GM20431 (cell line): ENCODE data around the gene IDH2.

Experiments
- in situ Hi-C: fragments of 300-500 bp; cut with MseI, MboI; formaldehyde crosslinking; loops from one replicate; pipeline ENCODE4 v1.15.0; 2020; ENCODE audit warnings: low sequenced_read_pairs; ENCODE audit not compliant: unreplicated experiment

Gene IDH2

GRCh38 chr15:90070623-90071022 is 31.6 kb downstream of the IDH2 start:
- in situ Hi-C loops, result loop anchor here (10.0 kb wide), 1 partner anchor 156 kb away; the partner anchor contains the start of gene ARPIN

- in situ Hi-C loops, result no loop called here
These were observed 34.2 kb downstream of the IDH2 start for GRCh38 chr15:90067953-90068606.

- in situ Hi-C loops, result no loop called here
These were observed 34.9 kb downstream of the IDH2 start for GRCh38 chr15:90067181-90067952.

- in situ Hi-C loops, result no loop called here
These were observed 36.6 kb downstream of the IDH2 start for GRCh38 chr15:90065682-90066049.

GRCh38 chr15:90064911-90065681 is 37.2 kb downstream of the IDH2 start:
- in situ Hi-C loops, result no loop called here

- in situ Hi-C loops, result no loop called here
These were observed 38.5 kb downstream of the IDH2 start for GRCh38 chr15:90063770-90064247.

GRCh38 chr15:90062973-90063769 is 39.1 kb downstream of the IDH2 start:
- in situ Hi-C loops, result no loop called here

GRCh38 chr15:90062462-90062932 is 39.8 kb downstream of the IDH2 start:
- in situ Hi-C loops, result no loop called here

- in situ Hi-C loops, result no loop called here
These were observed 40.2 kb downstream of the IDH2 start for GRCh38 chr15:90062023-90062442.

GRCh38 chr15:90060797-90061196 is 41.5 kb downstream of the IDH2 start:
- in situ Hi-C loops, result no loop called here

GRCh38 chr15:90059208-90059985 is 42.9 kb downstream of the IDH2 start:
- in situ Hi-C loops, result no loop called here

- in situ Hi-C loops, result no loop called here
These were observed 43.5 kb downstream of the IDH2 start for GRCh38 chr15:90058775-90059174.

GRCh38 chr15:90058308-90058707 is 44.0 kb downstream of the IDH2 start:
- in situ Hi-C loops, result no loop called here

GRCh38 chr15:90056529-90056928 is 45.7 kb downstream of the IDH2 start:
- in situ Hi-C loops, result no loop called here

- in situ Hi-C loops, result no loop called here
These were observed 47.1 kb downstream of the IDH2 start for GRCh38 chr15:90055182-90055581.

GRCh38 chr15:90054618-90055097 is 47.6 kb downstream of the IDH2 start:
- in situ Hi-C loops, result no loop called here

GRCh38 chr15:90053685-90054466 is 48.4 kb downstream of the IDH2 start:
- in situ Hi-C loops, result no loop called here

GRCh38 chr15:90051874-90052273 is 50.4 kb downstream of the IDH2 start:
- in situ Hi-C loops, result no loop called here
